ENCODE results near the gene GLRX2. TPM values are rescaled to one million over a fixed set of nuclear protein-coding genes. Genes with fewer than 3 reads are reported as not detected.
A peak's percentile ranks its signal among the peaks of the same experiment; 100 is the strongest.
"Not testable (repeated sequence)": the region's sequence is repeated elsewhere in the genome, so short reads cannot be mapped to it uniquely, and the experiment has no call there.

GLRX2 gene
- total and polyA plus RNA-seq, 9 donors: 3.2 to 18.5 (median 9.1) TPM

GRCh38 chr1:193059282-193060114, 45.7 kb downstream of the GLRX2 start, which contains the start of the genes RO60 and UCHL5:
TSS of gene RO60 (plus strand) at chr1:193059612. CDS start at chr1:193069055, 9,443 bp downstream.
TSS of gene UCHL5 (minus strand) at chr1:193059360. CDS start at chr1:193059260, 100 bp downstream.
- TF ChIP-seq POLR2A (IDR thresholded peaks at IDR 0.05): peak; percentile 81
- TF ChIP-seq, protein P1, sequence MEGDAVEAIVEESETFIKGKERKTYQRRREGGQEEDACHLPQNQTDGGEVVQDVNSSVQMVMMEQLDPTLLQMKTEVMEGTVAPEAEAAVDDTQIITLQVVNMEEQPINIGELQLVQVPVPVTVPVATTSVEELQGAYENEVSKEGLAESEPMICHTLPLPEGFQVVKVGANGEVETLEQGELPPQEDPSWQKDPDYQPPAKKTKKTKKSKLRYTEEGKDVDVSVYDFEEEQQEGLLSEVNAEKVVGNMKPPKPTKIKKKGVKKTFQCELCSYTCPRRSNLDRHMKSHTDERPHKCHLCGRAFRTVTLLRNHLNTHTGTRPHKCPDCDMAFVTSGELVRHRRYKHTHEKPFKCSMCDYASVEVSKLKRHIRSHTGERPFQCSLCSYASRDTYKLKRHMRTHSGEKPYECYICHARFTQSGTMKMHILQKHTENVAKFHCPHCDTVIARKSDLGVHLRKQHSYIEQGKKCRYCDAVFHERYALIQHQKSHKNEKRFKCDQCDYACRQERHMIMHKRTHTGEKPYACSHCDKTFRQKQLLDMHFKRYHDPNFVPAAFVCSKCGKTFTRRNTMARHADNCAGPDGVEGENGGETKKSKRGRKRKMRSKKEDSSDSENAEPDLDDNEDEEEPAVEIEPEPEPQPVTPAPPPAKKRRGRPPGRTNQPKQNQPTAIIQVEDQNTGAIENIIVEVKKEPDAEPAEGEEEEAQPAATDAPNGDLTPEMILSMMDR (IDR thresholded peaks at IDR 0.05): peak in 1 of 3 donors; percentile 12
- no peak for TF ChIP-seq EP300 (IDR thresholded peaks at IDR 0.05)
- peak; percentile 95 to 96 (median 96) for DNase-seq
- peak within 1 kb of the TSS; percentile 58 for H3K4me3 ChIP-seq
- no peaks in the 10 kb centered on the region for H3K27me3 ChIP-seq
- no peaks in the 10 kb centered on the region for H3K36me3 ChIP-seq
- peaks cover 6% of the 10 kb centered on the region for H3K4me1 ChIP-seq (ENCODE audit: insufficient read depth)
- H3K27ac ChIP-seq: peak within 1 kb of the TSS; percentile 81 to 96
- intact Hi-C loops (cut with DNase I): loop anchor here in 2 of 4 donors (5.0 to 10.0 kb wide), 3 partner anchors 45 to 65 kb away; partner anchors contain the start of genes CDC73 (in 2 of the 2) and GLRX2 (in 1 of the 2)
- WGBS, 3 donors: 0 to 1% (median 1%) methylated on average over 69 to 74 of the region's 74 CpGs
- no peaks in the 10 kb centered on the region for H3K9me3 ChIP-seq

DNA sequence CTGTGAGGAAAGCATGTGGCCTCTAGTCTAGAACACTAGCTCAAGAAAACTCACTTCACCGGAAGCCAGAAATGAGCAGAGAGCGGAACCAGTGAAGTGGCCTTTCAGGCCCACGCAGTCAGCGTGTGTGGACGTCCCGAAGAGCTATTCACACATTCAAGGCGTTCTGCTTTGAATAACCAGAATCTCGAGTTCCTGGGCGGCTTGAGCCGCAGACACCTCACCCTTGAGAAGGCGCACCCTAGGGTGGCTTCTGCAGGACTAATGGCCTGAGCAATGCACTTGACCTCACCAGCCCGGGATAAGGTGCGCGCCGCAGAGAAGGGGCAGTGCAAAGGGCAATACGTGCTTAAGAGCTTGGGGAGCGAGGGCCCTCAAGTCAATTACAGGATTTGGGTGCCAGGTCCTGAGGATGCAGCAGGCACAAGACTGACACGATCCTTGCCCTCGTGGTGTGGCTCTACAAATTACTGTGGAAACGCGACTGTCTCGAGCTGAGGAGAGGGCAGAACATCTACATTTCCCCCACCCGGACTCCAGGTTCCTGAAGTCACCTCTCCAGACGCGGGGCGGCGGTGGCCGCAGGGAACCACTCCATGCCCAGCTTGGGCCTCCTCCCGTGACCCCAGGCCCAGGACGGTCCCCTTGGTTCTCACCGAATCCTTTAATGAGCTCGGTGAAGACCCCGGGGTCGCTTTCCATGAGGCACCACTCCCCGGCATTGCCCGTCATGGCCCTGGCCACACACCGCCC, 46.5 kb downstream of the GLRX2 start:
- Histone ChIP-seq H3K4me1 (ENCODE audit: insufficient read depth) (peaks cover 4% of the 10 kb centered on the region), H3K4me3 (peak overlapping the region; percentile 58)
- WGBS, 3 donors: 1% methylated on average over 37 of the region's 37 CpGs

GRCh38 chr1:193054169-193054675, 51.0 kb downstream of the GLRX2 start:
- Histone ChIP-seq H3K27ac (no peak overlapping the region), H3K4me3 (no peak overlapping the region), H3K27me3 (no peaks in the 10 kb centered on the region), H3K36me3 (no peaks in the 10 kb centered on the region), H3K4me1 (ENCODE audit: insufficient read depth) (peaks cover 3% of the 10 kb centered on the region), H3K9me3 (no peaks in the 10 kb centered on the region)
- TF ChIP-seq, protein P1 (IDR thresholded peaks at IDR 0.05): no peak
- TF ChIP-seq POLR2A (IDR thresholded peaks at IDR 0.05): no peak
- TF ChIP-seq EP300 (IDR thresholded peaks at IDR 0.05): no peak
- intact Hi-C loops (cut with DNase I): loop anchor here in 2 of 4 donors (10.0 kb wide), 2 partner anchors 51 to 71 kb away; partner anchors contain the start of genes CDC73 (in 1 of the 2) and GLRX2 (in 1 of the 2)
- no peak for DNase-seq
- WGBS, 3 donors: 89 to 93% (median 91%) methylated on average over 4 of the region's 4 CpGs

More for the DNA sequence above, 46.5 kb downstream of the GLRX2 start:
- DNase-seq: peak in 3 of 5 donors; percentile 21 to 52 (median 52)
- H3K27me3 ChIP-seq: no peaks in the 10 kb centered on the region
- intact Hi-C loops (cut with DNase I): loop anchor here in 2 of 4 donors (5.0 to 10.0 kb wide), 3 partner anchors 46 to 66 kb away; partner anchors contain the start of genes CDC73 (in 2 of the 2) and GLRX2 (in 1 of the 2)
- H3K36me3 ChIP-seq: no peaks in the 10 kb centered on the region
- no peak for TF ChIP-seq EP300 (IDR thresholded peaks at IDR 0.05)
- TF ChIP-seq, protein P1 (IDR thresholded peaks at IDR 0.05): no peak
- TF ChIP-seq POLR2A (IDR thresholded peaks at IDR 0.05): no peak
- H3K9me3 ChIP-seq: no peaks in the 10 kb centered on the region
- H3K27ac ChIP-seq: peak overlapping the region; percentile 65 to 96

- H3K27me3 ChIP-seq; intact Hi-C loops (cut with DNase I); H3K36me3 ChIP-seq; H3K4me3 ChIP-seq; H3K9me3 ChIP-seq; H3K27ac ChIP-seq; DNase-seq; H3K4me1 ChIP-seq (ENCODE audit: insufficient read depth): not testable (repeated sequence)
- WGBS, 3 donors: 81 to 90% (median 81%) methylated on average over 5 of the region's 5 CpGs
These were observed 56.3 kb downstream of the GLRX2 start for GRCh38 chr1:193048913-193049312.

MicroRNAs encoded within 50 kb of the gene (microRNA counts, 767-probe panel; counts per million panel counts)
- 530 counts per million, percentile 78 among the panel's probes with 10 or more counts for microRNA hsa-miR-1278

Small RNA genes within 50 kb of the gene (microRNA-seq; reads per million reads assigned to microRNA genes)
- gene MIR1278: 0.18 to 1.5 (median 0.32) reads per million in 3 donors

Small RNA genes within 50 kb of the gene (small RNA-seq; reads per million reads assigned to genes)
- gene MIR1278 (not detected), gene SCARNA18B (not detected)

Other genes starting within 250 kb of the GLRX2 start
- 10 to 100 TPM; 19.7 to 29.3 (median 23.6) TPM for gene UCHL5, start 46.1 kb downstream of the GLRX2 start, total RNA-seq
- 10 to 100 TPM; 12.3 to 19.1 TPM for gene UCHL5, start 46.1 kb downstream of the GLRX2 start, polyA plus RNA-seq
- gene RO60, start 45.8 kb downstream of the GLRX2 start, total RNA-seq: 100 to 1,000 TPM in 3 of 7 donors, 10 to 100 TPM in 4; 85.7 to 114 (median 99.6) TPM
- gene RO60, start 45.8 kb downstream of the GLRX2 start, polyA plus RNA-seq: 10 to 100 TPM; 11.0 to 16.4 TPM
- 10 to 100 TPM; 34.8 to 59.2 (median 56.5) TPM for gene CDC73, start 16.6 kb upstream of the GLRX2 start, total RNA-seq
- gene CDC73, start 16.6 kb upstream of the GLRX2 start, polyA plus RNA-seq: 10 to 100 TPM; 11.9 to 22.5 TPM
- gene B3GALT2, start 81.2 kb upstream of the GLRX2 start, total RNA-seq: 1 to 10 TPM; 2.5 to 8.0 (median 4.6) TPM
- gene B3GALT2, start 81.2 kb upstream of the GLRX2 start, polyA plus RNA-seq: 1 to 10 TPM; 2.9 to 5.9 TPM

Data from ovary (tissue), 9 donors.